HUES48 (cell line): ENCODE measurements around the gene EXOC6.
A peak's percentile ranks its signal among the peaks of the same experiment; 100 is the strongest.

Experiments
- H3K27ac ChIP-seq: one replicate; pipeline ENCODE4 v1.7.0; 2013; ENCODE audit warnings: low read depth, low read length, inconsistent platforms
- H3K27me3 ChIP-seq: 2 replicates; pipeline ENCODE4 v1.6.1; 2013; ENCODE audit warnings: mild to moderate bottlenecking, low read length; ENCODE audit not compliant: control insufficient read depth, insufficient read depth
- H3K36me3 ChIP-seq: 2 replicates; pipeline ENCODE4 v1.6.1; 2013; ENCODE audit warnings: low read length; ENCODE audit not compliant: control insufficient read depth, insufficient read depth
- H3K4me1 ChIP-seq: 2 replicates; pipeline ENCODE4 v1.6.1; 2013; ENCODE audit warnings: mild to moderate bottlenecking, low read length; ENCODE audit not compliant: control insufficient read depth, insufficient read depth
- H3K4me3 ChIP-seq: 2 replicates; pipeline ENCODE4 v1.5.1; 2013; ENCODE audit warnings: mild to moderate bottlenecking, low read depth, low read length
- H3K9ac ChIP-seq: 2 replicates; pipeline ENCODE4 v1.6.1; 2013; ENCODE audit warnings: mild to moderate bottlenecking, low read depth, low read length, moderate library complexity
- H3K9me3 ChIP-seq: 2 replicates; pipeline ENCODE4 v1.6.1; 2013; ENCODE audit warnings: low read length; ENCODE audit not compliant: control insufficient read depth, insufficient read depth

The EXOC6 gene

GRCh38 chr10:92834331-92834730, 14.0 kb upstream of the EXOC6 start:
- H3K27ac ChIP-seq: no peak overlapping the region
- H3K36me3 ChIP-seq: no peaks in the 10 kb centered on the region
- H3K27me3 ChIP-seq: no peaks in the 10 kb centered on the region
- no peaks in the 10 kb centered on the region for H3K9me3 ChIP-seq
- peaks cover 17% of the 10 kb centered on the region; the same call in 1 of the 2 replicates for H3K4me1 ChIP-seq
- H3K9ac ChIP-seq: no peak overlapping the region
- H3K4me3 ChIP-seq: no peak overlapping the region

DNA sequence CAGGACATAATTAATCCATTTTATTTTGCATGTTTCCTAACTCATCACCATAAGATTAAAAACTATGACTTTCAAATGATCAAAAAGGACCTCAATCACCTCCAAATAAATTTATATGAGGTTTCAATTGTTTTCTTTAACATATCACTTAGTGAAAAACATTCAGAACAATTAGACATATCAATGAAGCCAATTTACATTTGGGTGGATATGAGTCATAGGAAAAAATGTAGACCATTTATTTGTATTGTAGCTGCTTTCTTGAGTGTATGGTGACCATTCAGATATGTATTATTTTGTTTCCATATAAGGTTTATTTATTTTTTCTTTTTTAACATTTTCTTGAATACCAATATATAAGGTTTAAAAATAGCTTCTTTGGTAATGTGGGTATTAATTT, 13.3 kb upstream of the EXOC6 start:
- Histone ChIP-seq H3K36me3 (no peaks in the 10 kb centered on the region), H3K4me3 (no peak overlapping the region), H3K27me3 (no peaks in the 10 kb centered on the region), H3K4me1 (peaks cover 17% of the 10 kb centered on the region; the same call in 1 of the 2 replicates), H3K9me3 (no peaks in the 10 kb centered on the region), H3K27ac (no peak overlapping the region), H3K9ac (no peak overlapping the region)

DNA sequence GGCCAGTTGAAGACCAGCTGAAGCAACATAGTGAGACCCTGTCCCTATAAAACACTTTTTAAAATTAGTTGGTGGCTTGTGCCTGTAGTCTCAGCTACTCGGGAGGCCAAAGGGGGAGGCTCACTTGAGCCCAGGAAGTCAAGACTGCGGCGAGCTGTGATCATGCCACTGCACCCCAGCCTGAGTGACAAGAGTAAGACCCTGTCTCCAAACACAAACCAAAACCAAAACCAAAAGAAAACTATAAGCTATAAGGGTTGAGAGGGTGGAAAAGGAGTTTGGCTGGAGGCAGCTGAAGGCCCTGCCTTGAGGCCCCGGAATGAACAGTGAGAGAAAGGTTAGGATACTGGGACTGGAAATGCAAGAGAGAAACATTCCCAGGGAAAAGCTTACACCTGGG, 10.9 kb upstream of the EXOC6 start:
- H3K4me3 ChIP-seq: no peak overlapping the region
- no peak overlapping the region for H3K27ac ChIP-seq
- H3K27me3 ChIP-seq: no peaks in the 10 kb centered on the region
- H3K4me1 ChIP-seq: peaks cover 17% of the 10 kb centered on the region; the same call in 1 of the 2 replicates
- H3K36me3 ChIP-seq: no peaks in the 10 kb centered on the region
- no peak overlapping the region for H3K9ac ChIP-seq
- no peaks in the 10 kb centered on the region for H3K9me3 ChIP-seq

DNA sequence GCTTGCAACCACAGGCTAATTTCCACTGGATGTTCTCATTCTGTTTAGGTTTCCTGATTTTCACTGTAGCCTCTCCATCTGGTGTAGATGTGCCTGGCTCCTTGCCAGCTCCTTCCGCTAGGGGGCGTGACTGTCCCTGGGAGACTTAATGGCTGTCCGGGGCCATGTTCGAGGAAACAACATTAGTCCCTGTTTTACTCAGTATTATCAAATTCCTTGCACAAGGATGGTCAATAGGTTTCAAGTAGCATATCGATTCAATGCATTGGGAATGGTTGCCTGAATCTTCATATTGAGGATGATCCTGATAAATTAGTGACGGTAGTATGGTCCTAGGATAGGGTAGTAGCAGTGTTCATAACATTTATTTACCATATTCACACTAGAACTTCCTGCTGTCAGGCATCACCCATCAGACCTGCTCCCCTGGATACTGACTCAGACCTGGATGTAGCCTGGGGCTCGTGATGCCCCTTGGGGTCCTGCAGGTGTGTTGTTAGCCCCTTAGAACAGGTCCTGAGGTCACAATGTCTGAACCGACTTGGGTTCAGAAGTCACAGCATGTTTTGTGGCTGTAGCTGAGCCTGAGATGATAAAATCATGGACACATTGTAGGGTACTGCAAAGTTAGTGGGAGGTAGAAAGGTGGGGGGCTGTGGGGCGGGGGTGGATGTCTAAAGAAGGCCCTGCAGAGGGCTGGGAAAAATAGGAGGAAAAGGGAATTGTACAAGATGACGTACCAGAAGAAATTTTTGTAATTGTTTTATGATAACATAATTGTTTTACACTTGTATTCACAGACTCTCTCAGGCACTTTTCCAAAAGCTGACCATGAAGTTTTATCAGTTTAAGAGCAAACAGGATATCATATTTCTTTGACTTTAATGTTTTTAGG, 8.9 kb upstream of the EXOC6 start:
- H3K9me3 ChIP-seq: no peaks in the 10 kb centered on the region
- no peak overlapping the region for H3K4me3 ChIP-seq
- no peaks in the 10 kb centered on the region for H3K36me3 ChIP-seq
- no peak overlapping the region for H3K9ac ChIP-seq
- peaks cover 14% of the 10 kb centered on the region; the same call in 1 of the 2 replicates for H3K4me1 ChIP-seq
- no peak overlapping the region for H3K27ac ChIP-seq
- H3K27me3 ChIP-seq: no peaks in the 10 kb centered on the region

DNA sequence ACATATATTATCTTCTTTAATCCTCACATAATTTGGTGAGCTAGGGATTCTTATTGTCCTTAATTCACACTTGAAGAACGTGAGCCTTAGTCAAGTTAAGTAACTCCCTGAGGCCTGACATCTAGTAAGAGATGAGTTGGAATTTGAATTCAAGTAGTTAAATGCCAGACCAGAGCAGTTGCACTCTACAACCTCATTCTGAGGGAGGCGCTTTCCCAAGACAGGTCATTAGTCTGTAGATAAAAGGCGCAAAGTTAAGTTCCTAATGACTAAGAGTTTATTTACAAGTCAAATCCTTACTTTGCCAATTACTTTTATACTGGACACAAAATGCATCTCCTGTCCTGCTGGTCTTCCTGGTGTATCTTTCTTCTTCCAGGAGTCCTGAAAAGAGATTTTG, 3.6 kb upstream of the EXOC6 start:
- H3K9ac ChIP-seq: no peak overlapping the region
- H3K9me3 ChIP-seq: no peaks in the 10 kb centered on the region
- no peaks in the 10 kb centered on the region for H3K4me1 ChIP-seq
- no peak overlapping the region for H3K4me3 ChIP-seq
- H3K27me3 ChIP-seq: peaks cover 25% of the 10 kb centered on the region
- no peaks in the 10 kb centered on the region for H3K36me3 ChIP-seq
- H3K27ac ChIP-seq: no peak overlapping the region

DNA sequence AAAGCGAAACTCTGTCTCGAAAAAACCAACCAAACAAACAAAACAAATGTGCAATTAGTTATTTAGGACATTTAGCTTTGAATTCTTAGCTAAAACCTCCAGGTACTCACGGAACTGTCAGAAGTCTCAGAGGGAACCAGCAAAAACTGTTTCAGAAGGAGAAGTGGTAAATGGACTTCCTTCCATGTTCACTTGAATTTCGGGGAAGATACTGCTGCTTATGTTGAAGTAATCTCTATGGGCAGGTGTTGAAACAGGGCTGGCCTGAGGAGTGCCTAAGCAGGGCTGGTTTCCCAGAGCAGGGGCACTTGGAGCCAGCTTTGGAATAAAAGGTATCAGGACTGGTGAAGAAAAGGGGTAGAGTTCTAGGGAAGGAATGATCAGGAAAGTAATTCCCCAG, 2.4 kb upstream of the EXOC6 start:
- no peaks in the 10 kb centered on the region for H3K9me3 ChIP-seq
- no peaks in the 10 kb centered on the region for H3K4me1 ChIP-seq
- H3K9ac ChIP-seq: no peak overlapping the region
- no peak overlapping the region for H3K4me3 ChIP-seq
- H3K27ac ChIP-seq: no peak overlapping the region
- peaks cover 34% of the 10 kb centered on the region for H3K27me3 ChIP-seq
- no peaks in the 10 kb centered on the region for H3K36me3 ChIP-seq

- H3K36me3 ChIP-seq: no peaks in the 10 kb centered on the region
- no peak overlapping the region for H3K9ac ChIP-seq
- H3K27ac ChIP-seq: no peak overlapping the region
- H3K9me3 ChIP-seq: no peaks in the 10 kb centered on the region
- no peaks in the 10 kb centered on the region for H3K4me1 ChIP-seq
- peaks cover 34% of the 10 kb centered on the region for H3K27me3 ChIP-seq
- no peak overlapping the region for H3K4me3 ChIP-seq
Measured at GRCh38 chr10:92846344-92846743, 2.0 kb upstream of the EXOC6 start.

GRCh38 chr10:92846854-92847201, 1.5 kb upstream of the EXOC6 start:
- no peak overlapping the region for H3K9ac ChIP-seq
- peaks cover 34% of the 10 kb centered on the region for H3K27me3 ChIP-seq
- no peaks in the 10 kb centered on the region for H3K9me3 ChIP-seq
- H3K4me1 ChIP-seq: no peaks in the 10 kb centered on the region
- no peaks in the 10 kb centered on the region for H3K36me3 ChIP-seq
- no peak overlapping the region for H3K27ac ChIP-seq
- no peak overlapping the region for H3K4me3 ChIP-seq

- Histone ChIP-seq H3K4me3 (no peak overlapping the region), H3K9ac (no peak overlapping the region), H3K4me1 (no peaks in the 10 kb centered on the region), H3K36me3 (no peaks in the 10 kb centered on the region), H3K27ac (no peak overlapping the region), H3K27me3 (peaks cover 34% of the 10 kb centered on the region), H3K9me3 (no peaks in the 10 kb centered on the region)
Measured at GRCh38 chr10:92847202-92847864, 987 bp upstream of the EXOC6 start.

DNA sequence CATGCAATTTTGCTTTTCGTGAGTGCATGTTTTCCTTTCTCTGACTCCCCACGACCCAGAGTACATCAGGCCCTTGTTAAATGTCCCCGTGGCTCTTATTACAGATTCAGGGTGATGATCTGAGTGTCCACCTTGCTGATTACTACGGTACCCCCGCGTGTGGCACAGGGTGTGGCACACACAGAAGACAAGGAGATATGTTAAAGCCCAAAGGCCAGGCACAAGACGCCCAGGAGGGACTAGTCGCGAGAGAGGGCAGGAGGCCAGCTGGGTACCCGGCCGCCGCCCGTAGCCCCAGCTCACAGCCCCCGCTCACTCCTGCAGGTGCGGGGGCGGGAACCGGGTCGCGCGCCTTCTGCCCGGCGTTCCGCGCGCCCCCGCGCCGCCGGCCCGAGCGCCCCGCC, 281 bp upstream of the EXOC6 start:
- H3K9ac ChIP-seq: no peak overlapping the region
- H3K27me3 ChIP-seq: peaks cover 34% of the 10 kb centered on the region
- H3K27ac ChIP-seq: no peak overlapping the region
- no peaks in the 10 kb centered on the region for H3K36me3 ChIP-seq
- no peaks in the 10 kb centered on the region for H3K4me1 ChIP-seq
- no peaks in the 10 kb centered on the region for H3K9me3 ChIP-seq
- peak overlapping the region; percentile 85 for H3K4me3 ChIP-seq

- H3K4me1 ChIP-seq: no peaks in the 10 kb centered on the region
- peaks cover 34% of the 10 kb centered on the region for H3K27me3 ChIP-seq
- no peak overlapping the region for H3K27ac ChIP-seq
- peak overlapping the region; percentile 85 for H3K4me3 ChIP-seq
- H3K9ac ChIP-seq: no peak overlapping the region
- H3K36me3 ChIP-seq: no peaks in the 10 kb centered on the region
- H3K9me3 ChIP-seq: no peaks in the 10 kb centered on the region
Measured at GRCh38 chr10:92849234-92849525, 860 bp downstream of the EXOC6 start.
